Uterus (tissue), 2 donors: ENCODE data around the gene SLAMF7.

Source experiments
- CTCF ChIP-seq, 4 experiments: fragments of 200-600 bp in 2 of 4; fragments of 450-650 bp in 2 of 4; sonication (generic) in 2 of 4; IDR thresholded peaks; one replicate each; pipeline ENCODE4 v1.5.1; 2016 to 2019; ENCODE audit warnings: antibody characterized with exemption in 4 of 4, mild to moderate bottlenecking in 2 of 4, moderate library complexity in 1 of 4
- POLR2A ChIP-seq, 2 donors: fragments of 450-650 bp; IDR thresholded peaks; one replicate each; pipeline ENCODE4 v1.6.1; 2016; ENCODE audit warnings: antibody characterized with exemption in 2 of 2, mild to moderate bottlenecking in 1 of 2, moderate library complexity in 1 of 2

- TF ChIP-seq CTCF (IDR thresholded peaks at IDR 0.05) (no peak), POLR2A (IDR thresholded peaks at IDR 0.05) (no peak)
These were observed 27.8 kb upstream of the SLAMF7 start for GRCh38 chr1:160711276-160711601.
